Kidney (tissue), 14 donors: ENCODE measurements around the gene NENF. TPM values are rescaled to one million over a fixed set of nuclear protein-coding genes. Genes with fewer than 3 reads are reported as not detected.

Experiments
- DNase-seq, 5 donors: peaks; one replicate each; pipeline ENCODE4 v3.0.0-alpha.2; 2013 to 2020
- FAIRE-seq: peaks from 2 replicates; lab custom pipeline; 2012; peaks lifted over from hg19 to GRCh38; lab: Jason Lieb, UNC
- H3K27ac ChIP-seq, 2 donors: one replicate each; pipeline ENCODE4 v1.7.0; 2013; ENCODE audit warnings: low read depth in 2 of 2, low read length in 2 of 2, inconsistent platforms in 1 of 2
- H3K27me3 ChIP-seq: one replicate; pipeline ENCODE4 v1.7.1; 2013; ENCODE audit warnings: low read length, inconsistent platforms; ENCODE audit not compliant: control insufficient read depth, insufficient read depth
- H3K36me3 ChIP-seq, 3 donors: one replicate each; pipeline versions ENCODE4 v1.7.0 to v1.7.1; 2013; ENCODE audit warnings: low read length in 3 of 3, control low read depth in 1 of 3, inconsistent platforms in 1 of 3; ENCODE audit not compliant: insufficient read depth in 3 of 3, control insufficient read depth in 2 of 3
- H3K4me1 ChIP-seq, 3 donors: one replicate each; pipeline versions ENCODE4 v1.7.0 to v1.7.1; 2013; ENCODE audit warnings: low read length in 3 of 3, inconsistent platforms in 1 of 3, low read depth in 1 of 3; ENCODE audit not compliant: control insufficient read depth in 2 of 3, insufficient read depth in 2 of 3
- H3K4me3 ChIP-seq, 3 donors: one replicate each; pipeline versions ENCODE4 v1.7.0 to v1.8.1; 2013; ENCODE audit warnings: low read length in 3 of 3, control low read depth in 1 of 3, inconsistent platforms in 1 of 3
- H3K9ac ChIP-seq, 3 donors: one replicate each; pipeline versions ENCODE4 v1.7.0 to v1.7.1; 2013; ENCODE audit warnings: low read length in 3 of 3, control low read depth in 1 of 3, inconsistent platforms in 1 of 3
- H3K9me3 ChIP-seq, 3 donors: one replicate each; pipeline versions ENCODE4 v1.7.0 to v1.7.1; 2013; ENCODE audit warnings: low read length in 3 of 3, control low read depth in 1 of 3, inconsistent platforms in 1 of 3; ENCODE audit not compliant: control insufficient read depth in 2 of 3, insufficient read depth in 1 of 3
- CTCF ChIP-seq: IDR thresholded peaks from 3 replicates; pipeline ENCODE4 v1.5.1; 2012; ENCODE audit warnings: mild to moderate bottlenecking, moderate library complexity, borderline replicate concordance; ENCODE audit not compliant: insufficient read depth; ENCODE audit errors: extremely low read depth
- intact Hi-C: fragments of 100-400 bp; cut with DNase I; formaldehyde crosslinking; loops from one replicate; pipeline ENCODE4 v1.11.1; 2022
- polyA plus RNA-seq: library from polyadenylated mRNA; stranded (reverse); fragments of 350-450 nt; fragmentation: Illumina TruSeq; extraction: RNeasy Lipid Tissue Mini Kit (QIAGEN cat#74804); gene quantifications from one replicate; pipeline ENCODE4 v1.2.3, GENCODE V29; 2014; ENCODE audit warnings: low read depth, low replicate concordance; ENCODE audit not compliant: insufficient read depth
- total RNA-seq: library from RNA; stranded (reverse); fragmentation: NEBNext Ultra II Directional; extraction: Animal tissue kit (Norgen Biotek cat#: 25700); gene quantifications from one replicate; pipeline ENCODE4 v1.2.1, GENCODE V29; 2021
- donor health status: control.
- donor health status: control.
- donor health status: control.
- donor health status: control.
- donor health status: control.
- donor health status: DM: yes; HTN: yes; CAD: no.
- donor health status: Normal renal cell carcinoma (clear cell type).

The NENF gene
- total and polyA plus RNA-seq, 2 donors from 2014 or later = 63.0 to 210 TPM

GRCh38 chr1:212467843-212468482 is 35.2 kb downstream of the NENF start:
- no peaks in the 10 kb centered on the region for H3K4me1 ChIP-seq
- H3K27me3 ChIP-seq = no peaks in the 10 kb centered on the region
- no peak overlapping the region for H3K9ac ChIP-seq
- no peak for DNase-seq
- H3K36me3 ChIP-seq = no peaks in the 10 kb centered on the region
- TF ChIP-seq CTCF = no peak
- intact Hi-C loops = no loop called here
- no peak for FAIRE-seq
- no peak overlapping the region for H3K27ac ChIP-seq
- H3K4me3 ChIP-seq = no peak overlapping the region
- no peaks in the 10 kb centered on the region for H3K9me3 ChIP-seq

- FAIRE-seq (no peak), DNase-seq (peak in 1 of 5 donors; percentile 87)
- Histone ChIP-seq H3K9ac (no peak overlapping the region), H3K36me3 (no peaks in the 10 kb centered on the region), H3K9me3 (no peaks in the 10 kb centered on the region), H3K4me1 (no peaks in the 10 kb centered on the region), H3K4me3 (no peak overlapping the region), H3K27ac (no peak overlapping the region), H3K27me3 (no peaks in the 10 kb centered on the region)
- TF ChIP-seq CTCF = no peak
- intact Hi-C loops = no loop called here
These were observed 37.3 kb downstream of the NENF start for GRCh38 chr1:212470059-212470458.

GRCh38 chr1:212471286-212471685 is 38.6 kb downstream of the NENF start:
- Histone ChIP-seq H3K27ac (no peak overlapping the region), H3K9me3 (no peaks in the 10 kb centered on the region), H3K9ac (no peak overlapping the region), H3K4me1 (no peaks in the 10 kb centered on the region), H3K36me3 (no peaks in the 10 kb centered on the region), H3K4me3 (no peak overlapping the region), H3K27me3 (no peaks in the 10 kb centered on the region)
- intact Hi-C loops = no loop called here
- FAIRE-seq = no peak
- DNase-seq = no peak
- no peak for TF ChIP-seq CTCF
